Testis (tissue), 3 donors: Measurements from ENCODE around the gene NDRG3. TPM values are rescaled to one million over a fixed set of nuclear protein-coding genes. Genes with fewer than 3 reads are reported as not detected.

Source experiments
- DNase-seq: peaks from one replicate; pipeline ENCODE4 v3.0.0-alpha.2; 2019
- H3K27ac ChIP-seq, 2 donors: fragments of 200-600 bp; sonication (generic); one replicate each; pipeline ENCODE4 v1.5.1; 2019
- H3K27me3 ChIP-seq: fragments of 200-600 bp; sonication (generic); one replicate; pipeline ENCODE4 v1.5.1; 2019
- H3K36me3 ChIP-seq: fragments of 200-600 bp; sonication (generic); one replicate; pipeline ENCODE4 v1.5.1; 2017; ENCODE audit warnings: low read depth; ENCODE audit errors: missing control alignments
- H3K4me1 ChIP-seq: fragments of 200-600 bp; sonication (generic); one replicate; pipeline ENCODE4 v1.5.1; 2019
- H3K4me3 ChIP-seq, 2 donors: fragments of 200-600 bp; sonication (generic); one replicate each; pipeline ENCODE4 v1.5.1; 2017 to 2019
- H3K9me3 ChIP-seq: fragments of 200-600 bp; sonication (generic); one replicate; pipeline ENCODE4 v1.5.1; 2017
- CTCF ChIP-seq, 3 experiments: fragments of 450-650 bp in 2 of 3; fragments of 200-600 bp in 1 of 3; sonication (generic) in 1 of 3; IDR thresholded peaks; one replicate each; pipeline ENCODE4 v1.5.1; 2016 to 2019; ENCODE audit warnings: antibody characterized with exemption in 3 of 3, mild to moderate bottlenecking in 2 of 3, moderate library complexity in 1 of 3
- POLR2A ChIP-seq: fragments of 450-650 bp; IDR thresholded peaks from one replicate; pipeline ENCODE4 v1.6.1; 2017; ENCODE audit warnings: antibody characterized with exemption, mild to moderate bottlenecking, moderate library complexity
- WGBS, 2 donors: methylation state at CpG; one replicate each; pipeline ENCODE4 v1.1.5; 2018; 5-methylcytosine and 5-hydroxymethylcytosine counted together
- intact Hi-C: fragments of 100-400 bp; cut with DNase I; formaldehyde crosslinking; loops from one replicate; pipeline ENCODE4 v1.15.1; 2023; ENCODE audit warnings: low total_unique reads
- polyA plus RNA-seq: library from polyadenylated mRNA; stranded (reverse); fragments of 350-450 nt; fragmentation: Illumina TruSeq; extraction: RNeasy Lipid Tissue Mini Kit (QIAGEN cat#74804); gene quantifications from one replicate; pipeline ENCODE4 v1.2.3, GENCODE V29; 2014; ENCODE audit warnings: low read depth, low replicate concordance; ENCODE audit not compliant: insufficient read depth
- total RNA-seq, 2 donors: library from RNA; depleted of rRNA; stranded (reverse); fragments of >200 nt; gene quantifications; one replicate each; pipeline ENCODE4 v1.2.3, GENCODE V29; 2016

NDRG3 gene
- total and polyA plus RNA-seq, 3 donors from 2014 or later, result 65.3 to 202 (median 70.7) TPM

- intact Hi-C loops, result no loop called here
- H3K27ac ChIP-seq, result peak overlapping the region in 1 of 2 donors; percentile 64
- no peak for DNase-seq
These were observed 12.4 kb upstream of the NDRG3 start for GRCh38 chr20:36758276-36758675.

DNA sequence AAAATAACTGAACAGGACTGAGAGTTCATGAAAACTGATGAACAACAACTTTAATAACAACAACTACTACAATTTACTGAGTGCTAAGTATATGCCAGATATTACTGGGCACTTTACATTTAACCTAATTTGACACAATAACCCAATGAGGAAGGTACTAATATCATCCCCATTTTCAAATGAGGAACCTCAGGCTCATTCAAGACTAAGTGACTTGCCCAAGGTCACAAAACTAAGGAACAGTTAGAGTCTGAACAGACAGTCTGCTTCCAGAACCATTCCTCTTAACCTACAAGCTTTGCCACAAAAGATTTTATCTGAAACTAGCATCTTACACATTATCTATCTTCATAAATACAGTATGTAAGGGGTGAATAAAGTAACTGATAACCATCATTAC lies 10.6 kb upstream of the NDRG3 start:
- TF ChIP-seq POLR2A (no peak), CTCF (IDR thresholded peaks at IDR 0.05) (no peak)
- DNase-seq, result no peak
- no peak overlapping the region for H3K4me3 ChIP-seq
- no peaks in the 10 kb centered on the region for H3K27me3 ChIP-seq
- H3K36me3 ChIP-seq, result no peaks in the 10 kb centered on the region
- no peak overlapping the region for H3K27ac ChIP-seq
- no peaks in the 10 kb centered on the region for H3K9me3 ChIP-seq
- intact Hi-C loops, result no loop called here
- H3K4me1 ChIP-seq, result no peaks in the 10 kb centered on the region

More at GRCh38 chr20:36758276-36758675, 12.4 kb upstream of the NDRG3 start:
- Histone ChIP-seq H3K4me3 (no peak overlapping the region), H3K36me3 (no peaks in the 10 kb centered on the region), H3K4me1 (no peaks in the 10 kb centered on the region), H3K27me3 (no peaks in the 10 kb centered on the region), H3K9me3 (no peaks in the 10 kb centered on the region)
- TF ChIP-seq CTCF (IDR thresholded peaks at IDR 0.05), result no peak
- no peak for TF ChIP-seq POLR2A
- 86 to 88% methylated on average over 1 of the region's 1 CpG for WGBS, 2 donors

GRCh38 chr20:36754656-36755222 lies 8.8 kb upstream of the NDRG3 start:
- H3K4me1 ChIP-seq, result no peaks in the 10 kb centered on the region
- 17 to 28% methylated on average over 2 of the region's 2 CpGs for WGBS, 2 donors
- TF ChIP-seq POLR2A, result no peak
- TF ChIP-seq CTCF (IDR thresholded peaks at IDR 0.05), result peak; percentile 67 to 79 (median 68)
- H3K4me3 ChIP-seq, result no peak overlapping the region
- H3K27ac ChIP-seq, result peak overlapping the region in 1 of 2 donors; percentile 41
- H3K36me3 ChIP-seq, result no peaks in the 10 kb centered on the region
- intact Hi-C loops, result no loop called here
- H3K9me3 ChIP-seq, result no peaks in the 10 kb centered on the region
- DNase-seq, result peak; percentile 71
- H3K27me3 ChIP-seq, result no peaks in the 10 kb centered on the region

GRCh38 chr20:36752582-36752981 lies 6.7 kb upstream of the NDRG3 start:
- WGBS, 2 donors, result 87 to 90% methylated on average over 5 of the region's 5 CpGs
- DNase-seq, result no peak
- Histone ChIP-seq H3K27me3 (no peaks in the 10 kb centered on the region), H3K27ac (no peak overlapping the region), H3K4me1 (no peaks in the 10 kb centered on the region), H3K4me3 (no peak overlapping the region), H3K36me3 (no peaks in the 10 kb centered on the region), H3K9me3 (no peaks in the 10 kb centered on the region)
- TF ChIP-seq CTCF (IDR thresholded peaks at IDR 0.05) (no peak), POLR2A (no peak)
- intact Hi-C loops, result no loop called here
